Caco-2 (cell line): ENCODE measurements around the gene HNF1B. TPM values are rescaled to one million over a fixed set of nuclear protein-coding genes. Genes with fewer than 3 reads are reported as not detected.
A peak's percentile ranks its signal among the peaks of the same experiment; 100 is the strongest.

ENCODE experiments used
- BruUV-seq: library from RNA; stranded (reverse); fragments of 400-500 nt; replicated peaks from 2 replicates; lab custom pipeline; 2021; lab: Mats Ljungman, UMichigan
- CTCF ChIA-PET: fragments of 300-600 bp; sonication (Branson Sonifier 250); formaldehyde crosslinking; loops from one replicate; lab custom pipeline; 2022; ENCODE audit warnings: antibody characterized with exemption; lab: Charles Lee
- POLR2A ChIA-PET: fragments of 300-600 bp; sonication (Branson Sonifier 250); formaldehyde crosslinking; loops from one replicate; lab custom pipeline; 2022; ENCODE audit warnings: antibody characterized with exemption; lab: Charles Lee
- DNase-seq, 2 experiments: peaks; one replicate each; pipeline versions ENCODE4 v3.0.0 to v3.0.0-alpha.2; 2020 to 2022
- H3K27me3 ChIP-seq: replicated peaks from 2 replicates; pipeline ENCODE4 v1.6.0; 2011; ENCODE audit warnings: low read length; ENCODE audit not compliant: control insufficient read depth, insufficient read depth
- H3K36me3 ChIP-seq: 2 replicates; pipeline ENCODE4 v1.5.1; 2011; ENCODE audit warnings: low read length; ENCODE audit not compliant: control insufficient read depth, insufficient read depth
- H3K4me1 ChIP-seq: fragments of 250-450 bp; sonication (Bioruptor Pico); 2 replicates; pipeline ENCODE4 v1.5.1; 2020; ENCODE audit warnings: mild to moderate bottlenecking
- H3K4me3 ChIP-seq: 2 replicates; pipeline ENCODE4 v1.5.1; 2011; ENCODE audit warnings: low read depth, mild to moderate bottlenecking, control low read depth, low read length
- H3K9me3 ChIP-seq: fragments of 250-450 bp; sonication (Bioruptor Pico); 2 replicates; pipeline ENCODE4 v1.5.1; 2020; ENCODE audit warnings: mild to moderate bottlenecking, moderate library complexity
- H3K27ac Mint-ChIP-seq: one replicate; pipeline ENCODE4 v1.8.0; 2022; ENCODE audit warnings: mixed read lengths; ENCODE audit not compliant: unreplicated experiment
- H3K27me3 Mint-ChIP-seq: one replicate; pipeline ENCODE4 v1.8.0; 2022; ENCODE audit warnings: mixed read lengths; ENCODE audit not compliant: insufficient read depth, unreplicated experiment
- H3K36me3 Mint-ChIP-seq: one replicate; pipeline ENCODE4 v1.8.0; 2022; ENCODE audit warnings: mild to moderate bottlenecking, mixed read lengths; ENCODE audit not compliant: insufficient read depth, unreplicated experiment
- H3K4me1 Mint-ChIP-seq: one replicate; pipeline ENCODE4 v1.8.0; 2022; ENCODE audit warnings: low read depth, mixed read lengths; ENCODE audit not compliant: unreplicated experiment
- H3K4me3 Mint-ChIP-seq: one replicate; pipeline ENCODE4 v1.8.0; 2022; ENCODE audit warnings: mild to moderate bottlenecking, moderate library complexity, mixed read lengths; ENCODE audit not compliant: unreplicated experiment
- H3K9me3 Mint-ChIP-seq: one replicate; pipeline ENCODE4 v1.8.0; 2022; ENCODE audit warnings: mixed read lengths; ENCODE audit not compliant: unreplicated experiment
- CTCF ChIP-seq, 2 experiments: fragments of 200-600 bp in 1 of 2; IDR thresholded peaks; 1 replicate in 1 of 2; 2 replicates in 1 of 2; pipeline versions ENCODE4 v1.5.1 to v1.8.0; 2011 to 2022; ENCODE audit warnings: antibody characterized with exemption in 1 of 2, control low read depth in 1 of 2, inconsistent platforms in 1 of 2, low read depth in 1 of 2, low read length in 1 of 2, mild to moderate bottlenecking in 1 of 2, moderate library complexity in 1 of 2; ENCODE audit not compliant: insufficient read depth in 1 of 2, severe bottlenecking in 1 of 2, unreplicated experiment in 1 of 2
- intact Hi-C: fragments of 100-400 bp; cut with micrococcal nuclease; formaldehyde crosslinking; loops from one replicate; pipeline ENCODE4 v1.10.0; 2022; ENCODE audit not compliant: unreplicated experiment
- total RNA-seq: library from RNA; stranded (reverse); gene quantifications from 2 replicates; pipeline ENCODE4 v1.2.3, GENCODE V29; 2022

The HNF1B gene
- total RNA-seq, 1 experiment from 2014 or later: 36.9 TPM

GRCh38 chr17:37708008-37708615, 36.7 kb downstream of the HNF1B start:
- peak; percentile 76 to 84 for DNase-seq
- Histone ChIP-seq H3K4me1 (peaks cover 42% of the 10 kb centered on the region), H3K9me3 (no peaks in the 10 kb centered on the region), H3K27me3 (no peaks in the 10 kb centered on the region), H3K36me3 (peaks cover 1% of the 10 kb centered on the region; the same call in 1 of the 2 replicates), H3K4me3 (peak overlapping the region; percentile 21)
- intact Hi-C loops: loop anchor here (2.0 to 5.0 kb wide), 2 partner anchors 37 to 56 kb away; no protein-coding TSS in a partner anchor
- Mint-ChIP-seq H3K36me3 (peaks cover 85% of the 10 kb centered on the region), H3K4me3 (peak overlapping the region; percentile 62), H3K27ac (peak overlapping the region; percentile 98), H3K4me1 (peaks cover 52% of the 10 kb centered on the region), H3K9me3 (no peaks in the 10 kb centered on the region), H3K27me3 (no peaks in the 10 kb centered on the region)
- BruUV-seq: no TSS peak
- ChIA-PET POLR2A (interaction anchor here (0.6 to 2.4 kb wide), 8 partner anchors 9 to 1395 kb away, joined by 3 to 9 read pairs (median 5); partner anchors contain the start of gene HNF1B), CTCF (interaction anchor here (0.8 to 2.1 kb wide), 5 partner anchors 10 to 108 kb away, joined by 3 to 8 read pairs (median 3); no protein-coding TSS in a partner anchor)
- no peak for TF ChIP-seq CTCF (IDR thresholded peaks at IDR 0.05; ENCODE audit: insufficient read depth in 1 of 2, low read depth in 1 of 2, low read length in 1 of 2, severe bottlenecking in 1 of 2, unreplicated experiment in 1 of 2)

- CTCF ChIA-PET: no interaction called here
- Mint-ChIP-seq H3K27ac (no peak overlapping the region), H3K4me1 (peaks cover 64% of the 10 kb centered on the region)
Measured at GRCh38 chr17:37706446-37706845, 38.4 kb downstream of the HNF1B start.

More at GRCh38 chr17:37706446-37706845, 38.4 kb downstream of the HNF1B start:
- H3K9me3 ChIP-seq: no peaks in the 10 kb centered on the region
- H3K27me3 Mint-ChIP-seq: no peaks in the 10 kb centered on the region
- H3K27me3 ChIP-seq: no peaks in the 10 kb centered on the region
- no peak for DNase-seq
- no peak for TF ChIP-seq CTCF (IDR thresholded peaks at IDR 0.05; ENCODE audit: insufficient read depth in 1 of 2, low read depth in 1 of 2, low read length in 1 of 2, severe bottlenecking in 1 of 2, unreplicated experiment in 1 of 2)
- no peaks in the 10 kb centered on the region for H3K9me3 Mint-ChIP-seq
- peaks cover 83% of the 10 kb centered on the region for H3K36me3 Mint-ChIP-seq
- H3K4me1 ChIP-seq: peaks cover 50% of the 10 kb centered on the region
- intact Hi-C loops: loop anchor here (5.0 kb wide), 1 partner anchor 54 kb away; no protein-coding TSS in a partner anchor
- H3K36me3 ChIP-seq: peaks cover under 1% of the 10 kb centered on the region; the same call in 1 of the 2 replicates
- no peak overlapping the region for H3K4me3 ChIP-seq
- no peak overlapping the region for H3K4me3 Mint-ChIP-seq
- BruUV-seq: no TSS peak
- POLR2A ChIA-PET: no interaction called here
